Epidermal melanocyte (primary cell): ENCODE measurements around the gene NR5A1.

Experiments
- DNase-seq: peaks from one replicate; pipeline ENCODE4 v3.0.0; 2011; ENCODE audit warnings: low spot score; ENCODE audit not compliant: insufficient read length

Gene NR5A1

DNA sequence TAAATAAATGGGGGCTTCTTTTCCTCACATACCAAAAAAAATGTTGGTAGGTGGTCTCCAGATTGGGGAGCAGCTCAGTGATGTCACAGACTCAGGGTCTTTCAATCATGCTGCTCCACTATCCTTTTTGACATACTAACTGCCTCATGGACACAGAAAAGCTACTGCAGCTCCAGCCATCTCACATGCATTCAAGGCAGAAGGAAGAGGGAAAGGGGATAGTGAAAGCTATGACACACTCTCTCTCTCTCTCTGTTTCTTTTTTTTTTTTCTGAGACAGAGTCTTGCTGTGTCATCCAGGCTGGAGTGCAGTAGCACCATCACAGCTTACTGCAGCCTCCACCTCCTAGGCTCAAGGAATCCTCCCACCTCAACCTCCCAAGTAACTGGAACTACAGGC lies 64.8 kb downstream of the NR5A1 start:
- no peak for DNase-seq

DNA sequence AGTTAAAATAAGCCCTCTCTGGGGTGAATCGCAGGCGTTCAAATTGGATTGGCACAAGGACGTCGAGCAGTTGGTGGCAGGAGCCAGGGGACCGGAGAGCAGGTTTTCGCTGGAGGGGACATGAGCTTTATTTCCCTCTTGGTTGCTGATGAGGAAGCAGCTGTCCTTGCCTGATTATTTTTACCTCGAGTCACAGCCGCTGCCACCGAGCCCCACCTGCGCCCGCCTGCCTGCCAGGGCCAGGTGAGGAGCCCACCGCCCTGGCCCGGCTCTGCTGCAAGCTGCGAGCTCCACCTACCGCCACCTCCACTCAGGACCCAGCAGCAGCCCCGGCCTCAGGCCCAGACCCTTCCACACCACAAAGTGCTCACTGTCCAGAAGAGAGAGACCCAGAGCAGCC lies 65.9 kb downstream of the NR5A1 start:
- no peak for DNase-seq

DNA sequence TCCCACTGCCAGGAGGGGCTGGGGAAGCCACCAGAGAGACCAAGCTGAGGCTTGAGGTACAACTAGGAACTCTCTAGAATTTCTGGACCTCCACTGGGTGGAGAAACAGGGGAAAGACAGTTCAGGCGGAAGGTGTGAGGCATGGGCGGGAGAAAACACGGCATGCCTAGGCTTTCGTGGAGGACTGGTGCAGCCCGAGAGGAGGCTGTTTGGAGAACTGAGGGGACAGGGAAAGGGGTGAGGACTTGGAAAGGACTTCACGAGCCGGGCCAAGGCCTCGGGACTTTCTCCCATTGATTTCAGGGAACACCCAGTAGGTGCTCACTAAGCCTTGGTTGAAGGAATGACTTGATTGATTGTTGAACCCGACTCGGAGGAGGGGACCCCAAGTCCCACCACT lies 66.4 kb downstream of the NR5A1 start:
- no peak for DNase-seq

DNA sequence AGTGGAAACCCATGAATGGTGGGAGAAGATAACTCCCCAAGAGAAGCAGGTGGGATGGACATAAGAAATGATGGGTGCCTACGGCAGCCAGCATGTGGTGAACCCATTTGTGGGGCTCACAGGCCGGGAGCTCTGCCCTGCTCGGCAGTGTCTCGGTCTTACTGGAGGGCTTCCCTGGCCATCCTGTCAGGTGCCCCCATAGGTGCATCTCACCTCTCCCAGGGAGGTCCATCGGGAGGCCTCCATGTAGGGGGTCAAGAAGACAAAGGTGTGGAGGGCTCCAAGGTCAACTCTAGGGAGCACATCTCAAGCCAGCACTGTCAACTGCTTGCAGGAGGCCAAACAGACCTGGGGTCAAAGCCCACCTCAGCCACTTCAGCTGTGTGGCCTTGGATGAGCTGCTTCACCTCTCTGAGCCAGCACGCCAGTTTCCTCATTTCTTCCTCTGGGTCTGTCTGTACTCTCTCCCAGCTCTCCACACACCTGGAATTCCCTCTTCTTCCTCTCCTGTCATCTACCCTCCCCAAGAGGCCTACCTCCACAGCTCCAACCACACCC lies 67.4 kb downstream of the NR5A1 start:
- DNase-seq: no peak

DNA sequence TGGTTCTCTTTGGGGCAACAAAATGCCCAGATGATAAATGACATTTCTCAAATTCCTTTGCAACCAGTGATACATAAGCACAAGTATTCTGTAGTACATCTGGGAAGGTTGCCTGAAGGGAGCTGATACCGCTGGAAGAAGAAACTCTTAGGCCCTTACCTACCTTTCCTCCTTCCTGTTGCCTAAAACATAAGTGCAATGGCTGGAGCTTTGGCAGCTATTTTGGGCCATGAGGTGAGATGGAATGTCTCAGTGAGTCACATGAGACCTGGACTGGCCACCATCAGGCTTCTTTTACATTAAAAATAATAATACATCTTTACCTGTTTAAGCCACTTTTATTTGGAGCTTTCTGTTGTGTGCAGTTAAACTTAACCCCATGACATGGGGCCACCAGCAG lies 68.1 kb downstream of the NR5A1 start:
- no peak for DNase-seq

DNA sequence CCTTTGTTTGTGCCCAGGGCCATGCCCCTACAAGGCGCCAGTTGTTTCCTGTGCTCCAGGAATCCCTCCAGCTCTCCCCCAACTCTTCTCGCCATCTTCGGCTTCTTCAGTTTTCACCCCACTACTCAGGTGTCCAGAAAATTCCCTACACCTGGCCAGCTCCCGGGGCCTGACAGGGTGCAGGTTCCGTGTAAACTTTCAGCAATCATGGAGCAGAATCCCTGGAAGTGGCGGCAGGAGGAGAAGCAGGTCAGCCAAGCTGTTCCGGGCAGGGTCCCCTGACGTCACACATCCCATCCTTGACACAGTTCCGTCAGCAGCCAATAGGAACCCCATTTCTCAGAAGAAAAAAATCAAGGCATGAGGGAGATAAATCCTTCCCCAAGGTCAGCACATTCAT lies 69.1 kb downstream of the NR5A1 start:
- DNase-seq: no peak

DNA sequence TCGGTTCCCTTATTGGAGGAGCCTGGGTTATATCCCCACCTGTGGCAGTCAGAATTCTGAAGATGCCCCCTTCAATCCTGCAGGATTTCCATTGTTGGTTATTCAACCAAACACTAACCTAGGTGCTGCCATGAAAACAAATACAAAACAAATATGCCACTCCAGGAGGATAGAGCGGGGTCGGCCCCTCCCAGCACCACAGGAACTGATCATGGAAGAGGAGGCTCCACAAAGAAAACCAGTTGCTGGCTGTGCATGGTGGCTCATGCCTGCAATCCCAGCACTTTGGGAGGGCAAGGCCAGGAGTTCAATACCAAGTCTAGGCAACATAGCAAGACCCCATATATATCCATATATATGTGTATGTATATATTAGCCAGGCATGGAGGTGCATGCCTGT lies 70.1 kb downstream of the NR5A1 start:
- no peak for DNase-seq

DNA sequence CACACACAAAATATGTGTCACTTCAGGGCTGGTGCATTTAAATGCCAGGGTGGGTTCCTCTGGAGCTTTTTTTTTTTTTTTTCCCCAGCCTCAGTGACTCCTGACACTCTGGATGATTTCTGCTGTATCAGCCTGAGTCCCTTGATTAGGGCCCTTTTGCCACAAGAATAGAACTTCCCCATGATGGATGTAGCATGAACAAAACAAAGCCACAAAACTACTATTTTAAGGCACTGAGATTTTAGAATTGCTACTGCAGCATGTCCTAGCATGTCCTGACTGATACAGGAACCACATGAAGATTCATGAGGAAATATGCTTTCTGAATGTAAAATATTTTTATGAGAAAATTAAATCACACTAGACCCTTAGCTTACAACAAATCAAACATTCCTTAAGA lies 70.9 kb downstream of the NR5A1 start:
- no peak for DNase-seq
